ENCODE measurements around the gene TSR1.

The TSR1 gene

GRCh38 chr17:2380950-2381649, 44.8 kb upstream of the TSR1 start:
- 0 out of 2 replicates have a peak, but pooled peaks have one; percentile 11 for TF ChIP-seq POLR2AphosphoS5 (IDR thresholded peaks at IDR 0.05; ENCODE audit: low read depth, low read length)
- TF ChIP-seq FOXP2 (optimal IDR thresholded peaks at IDR 0.05; ENCODE audit: borderline replicate concordance, extremely low read depth, extremely low read length, insufficient read depth) = no peak

GRCh38 chr17:2380226-2380922, 44.1 kb upstream of the TSR1 start:
- TF ChIP-seq FOXP2 (optimal IDR thresholded peaks at IDR 0.05; ENCODE audit: borderline replicate concordance, extremely low read depth, extremely low read length, insufficient read depth) (no peak), SIN3A (IDR thresholded peaks at IDR 0.05; ENCODE audit: borderline replicate concordance, insufficient read depth, low read length) (no peak), REST (IDR thresholded peaks at IDR 0.05; ENCODE audit: insufficient read depth in 1 of 2, low read depth in 2 of 2, low read length in 2 of 2) (no peak), TAF1 (IDR thresholded peaks at IDR 0.05; ENCODE audit: borderline replicate concordance, insufficient read depth, low read length) (no peak), POLR2AphosphoS5 (IDR thresholded peaks at IDR 0.05; ENCODE audit: low read depth, low read length) (no peak)

DNA sequence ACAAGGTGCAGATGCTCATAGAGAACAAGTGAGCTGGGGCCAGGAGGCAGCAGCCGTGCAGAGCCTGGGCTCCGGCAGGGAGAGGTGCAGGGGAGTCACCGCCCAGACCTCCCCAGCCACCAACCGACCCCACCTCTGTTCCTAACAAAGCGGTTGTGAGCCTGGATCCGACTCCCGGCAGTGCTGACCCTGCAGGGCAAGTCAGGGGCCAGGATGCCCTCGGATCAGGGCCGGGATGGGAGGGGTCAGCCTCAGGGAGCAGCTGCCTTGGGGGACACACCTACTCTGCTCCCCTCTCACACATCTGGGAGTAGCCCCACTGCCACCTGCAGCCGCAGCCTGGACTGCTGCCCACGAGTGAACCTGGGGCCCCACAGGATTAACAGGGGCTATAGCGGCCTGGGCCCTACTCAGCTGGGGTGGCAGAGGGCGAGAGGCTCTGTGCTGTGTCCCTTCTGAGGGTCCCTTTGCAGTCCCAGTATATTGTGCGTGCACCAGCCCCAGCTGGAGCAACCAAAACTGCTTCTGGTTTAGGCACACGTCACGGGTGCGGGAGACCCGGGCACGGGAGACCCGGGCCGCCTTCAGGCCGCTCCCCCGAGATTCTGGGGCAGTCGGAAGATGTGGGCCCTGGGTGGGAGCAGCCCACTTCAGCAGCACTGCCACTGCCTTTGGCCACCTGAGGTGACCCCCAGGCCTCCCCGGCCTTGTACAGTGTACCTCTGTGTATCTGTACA, 43.4 kb upstream of the TSR1 start:
- no peak for TF ChIP-seq REST (IDR thresholded peaks at IDR 0.05; ENCODE audit: insufficient read depth in 1 of 2, low read depth in 2 of 2, low read length in 2 of 2)
- 0 out of 2 replicates have a peak, but pooled peaks have one; percentile 22 for TF ChIP-seq POLR2AphosphoS5 (IDR thresholded peaks at IDR 0.05; ENCODE audit: low read depth, low read length)

DNA sequence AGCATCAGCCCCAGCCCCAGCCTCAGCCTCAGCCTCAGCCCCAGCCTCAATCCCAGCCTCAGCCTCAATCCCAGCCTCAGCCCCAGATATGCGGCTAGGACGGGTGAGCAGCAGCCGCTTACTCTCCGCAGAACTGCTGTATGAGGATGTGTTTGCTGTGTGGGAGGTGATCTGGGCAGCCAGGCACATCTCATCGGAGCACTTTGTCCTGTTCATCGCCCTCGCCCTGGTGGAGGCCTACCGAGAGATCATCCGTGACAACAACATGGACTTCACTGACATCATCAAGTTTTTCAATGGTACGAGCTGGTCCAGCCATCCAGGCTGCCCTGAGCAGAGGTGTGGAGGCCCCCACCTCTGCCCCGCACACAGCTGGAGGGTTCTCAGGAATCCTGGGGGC, 42.6 kb upstream of the TSR1 start:
- TF ChIP-seq POLR2AphosphoS5 (IDR thresholded peaks at IDR 0.05; ENCODE audit: low read depth, low read length) (no peak), TAF1 (IDR thresholded peaks at IDR 0.05; ENCODE audit: borderline replicate concordance, insufficient read depth, low read length) (no peak), SIN3A (IDR thresholded peaks at IDR 0.05; ENCODE audit: borderline replicate concordance, insufficient read depth, low read length) (no peak), FOXP2 (optimal IDR thresholded peaks at IDR 0.05; ENCODE audit: borderline replicate concordance, extremely low read depth, extremely low read length, insufficient read depth) (no peak), REST (IDR thresholded peaks at IDR 0.05; ENCODE audit: insufficient read depth in 1 of 2, low read depth in 2 of 2, low read length in 2 of 2) (no peak)

- TF ChIP-seq REST (IDR thresholded peaks at IDR 0.05; ENCODE audit: insufficient read depth in 1 of 2, low read depth in 2 of 2, low read length in 2 of 2) (no peak), POLR2AphosphoS5 (IDR thresholded peaks at IDR 0.05; ENCODE audit: low read depth, low read length) (no peak)
Observed at GRCh38 chr17:2377659-2378058, 41.4 kb upstream of the TSR1 start.
